ENCODE results near the gene PDSS2. TPM values are rescaled to one million over a fixed set of nuclear protein-coding genes. Genes with fewer than 3 reads are reported as not detected.
"Not testable (repeated sequence)": the region's sequence is repeated elsewhere in the genome, so short reads cannot be mapped to it uniquely, and the experiment has no call there.

The PDSS2 gene
- total RNA-seq, 1 donor from 2014 or later, result 6.5 TPM

DNA sequence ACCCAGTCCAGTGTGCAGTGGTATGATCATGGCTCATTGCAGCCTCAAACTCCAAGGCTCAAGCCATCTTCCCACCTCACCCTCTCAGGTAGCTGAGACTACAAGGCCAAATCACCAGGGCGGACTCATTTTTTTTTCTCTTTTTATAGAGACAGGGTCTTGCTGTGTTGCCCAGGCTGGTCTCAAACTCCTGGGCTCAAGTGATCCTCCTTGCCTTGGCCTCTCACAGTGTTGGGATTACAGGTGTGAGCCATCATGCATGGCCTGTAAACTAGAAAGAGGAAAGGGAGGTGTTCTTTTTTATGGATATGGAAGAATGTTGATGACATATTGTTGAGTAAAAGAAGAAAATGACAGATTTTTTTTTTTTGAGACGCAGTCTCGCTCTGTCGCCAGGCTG, 339.0 kb downstream of the PDSS2 start:
- Mint-ChIP-seq H3K4me1 (ENCODE audit: low read depth, unreplicated experiment) (peaks cover 15% of the 10 kb centered on the region), H3K27me3 (ENCODE audit: unreplicated experiment) (peaks cover 14% of the 10 kb centered on the region), H3K36me3 (ENCODE audit: unreplicated experiment) (no peaks in the 10 kb centered on the region), H3K4me3 (ENCODE audit: unreplicated experiment) (no peak overlapping the region), H3K9me3 (ENCODE audit: unreplicated experiment) (peaks cover 12% of the 10 kb centered on the region), H3K27ac (ENCODE audit: unreplicated experiment) (no peak overlapping the region)
- DNase-seq, result no peak
- TF ChIP-seq, protein P1, sequence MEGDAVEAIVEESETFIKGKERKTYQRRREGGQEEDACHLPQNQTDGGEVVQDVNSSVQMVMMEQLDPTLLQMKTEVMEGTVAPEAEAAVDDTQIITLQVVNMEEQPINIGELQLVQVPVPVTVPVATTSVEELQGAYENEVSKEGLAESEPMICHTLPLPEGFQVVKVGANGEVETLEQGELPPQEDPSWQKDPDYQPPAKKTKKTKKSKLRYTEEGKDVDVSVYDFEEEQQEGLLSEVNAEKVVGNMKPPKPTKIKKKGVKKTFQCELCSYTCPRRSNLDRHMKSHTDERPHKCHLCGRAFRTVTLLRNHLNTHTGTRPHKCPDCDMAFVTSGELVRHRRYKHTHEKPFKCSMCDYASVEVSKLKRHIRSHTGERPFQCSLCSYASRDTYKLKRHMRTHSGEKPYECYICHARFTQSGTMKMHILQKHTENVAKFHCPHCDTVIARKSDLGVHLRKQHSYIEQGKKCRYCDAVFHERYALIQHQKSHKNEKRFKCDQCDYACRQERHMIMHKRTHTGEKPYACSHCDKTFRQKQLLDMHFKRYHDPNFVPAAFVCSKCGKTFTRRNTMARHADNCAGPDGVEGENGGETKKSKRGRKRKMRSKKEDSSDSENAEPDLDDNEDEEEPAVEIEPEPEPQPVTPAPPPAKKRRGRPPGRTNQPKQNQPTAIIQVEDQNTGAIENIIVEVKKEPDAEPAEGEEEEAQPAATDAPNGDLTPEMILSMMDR (IDR thresholded peaks at IDR 0.05; ENCODE audit: partially characterized antibody, unreplicated experiment), result no peak

DNA sequence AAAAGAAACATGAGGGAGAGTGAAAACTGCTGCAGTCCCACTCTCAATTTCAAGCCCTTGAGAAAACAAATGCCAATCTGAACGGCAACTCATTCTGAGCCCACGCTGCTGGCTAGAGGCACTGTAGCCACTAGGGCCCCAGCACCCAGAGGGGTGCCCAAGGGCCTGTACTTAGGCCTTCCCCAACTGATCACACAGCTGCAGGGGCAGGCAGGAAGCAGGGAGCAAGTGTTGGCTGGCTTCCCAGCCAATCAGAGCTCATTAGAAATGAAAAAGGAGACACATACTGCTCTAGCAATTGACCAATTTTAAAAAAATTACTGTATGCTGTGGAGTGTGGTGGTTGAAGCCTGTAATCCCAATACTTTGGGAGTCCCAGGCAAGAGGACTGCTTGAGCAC, 340.4 kb downstream of the PDSS2 start:
- H3K9me3 Mint-ChIP-seq (ENCODE audit: unreplicated experiment), result peaks cover 12% of the 10 kb centered on the region
- TF ChIP-seq, protein P1 (IDR thresholded peaks at IDR 0.05; ENCODE audit: partially characterized antibody, unreplicated experiment), result no peak
- H3K27ac Mint-ChIP-seq (ENCODE audit: unreplicated experiment), result no peak overlapping the region
- H3K4me3 Mint-ChIP-seq (ENCODE audit: unreplicated experiment), result no peak overlapping the region
- no peaks in the 10 kb centered on the region for H3K36me3 Mint-ChIP-seq (ENCODE audit: unreplicated experiment)
- peaks cover 15% of the 10 kb centered on the region for H3K27me3 Mint-ChIP-seq (ENCODE audit: unreplicated experiment)
- DNase-seq, result no peak
- peaks cover 15% of the 10 kb centered on the region for H3K4me1 Mint-ChIP-seq (ENCODE audit: low read depth, unreplicated experiment)

DNA sequence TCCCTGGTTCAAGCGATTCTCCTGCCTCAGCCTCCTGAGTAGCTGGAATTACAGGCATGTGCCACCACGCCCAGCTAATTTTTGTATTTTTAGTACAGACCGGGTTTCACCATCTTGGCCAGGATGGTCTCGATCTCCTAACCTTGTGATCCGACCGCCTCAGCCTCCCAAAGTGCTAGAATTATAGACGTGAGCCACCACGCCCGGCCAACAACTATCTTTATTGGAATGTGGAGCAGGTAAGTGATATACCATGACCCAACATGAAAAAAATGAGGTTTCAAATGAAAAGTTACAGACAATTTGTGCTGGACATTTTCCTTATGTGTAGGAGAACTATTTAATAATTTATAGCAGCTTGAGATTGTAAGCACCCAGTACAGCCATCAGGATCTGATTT, 340.8 kb downstream of the PDSS2 start:
- not testable (repeated sequence) for H3K36me3 Mint-ChIP-seq (ENCODE audit: unreplicated experiment); H3K4me3 Mint-ChIP-seq (ENCODE audit: unreplicated experiment); H3K27ac Mint-ChIP-seq (ENCODE audit: unreplicated experiment); DNase-seq
- peaks cover 19% of the 10 kb centered on the region for H3K27me3 Mint-ChIP-seq (ENCODE audit: unreplicated experiment)
- peaks cover 16% of the 10 kb centered on the region for H3K9me3 Mint-ChIP-seq (ENCODE audit: unreplicated experiment)
- peaks cover 15% of the 10 kb centered on the region for H3K4me1 Mint-ChIP-seq (ENCODE audit: low read depth, unreplicated experiment)

DNA sequence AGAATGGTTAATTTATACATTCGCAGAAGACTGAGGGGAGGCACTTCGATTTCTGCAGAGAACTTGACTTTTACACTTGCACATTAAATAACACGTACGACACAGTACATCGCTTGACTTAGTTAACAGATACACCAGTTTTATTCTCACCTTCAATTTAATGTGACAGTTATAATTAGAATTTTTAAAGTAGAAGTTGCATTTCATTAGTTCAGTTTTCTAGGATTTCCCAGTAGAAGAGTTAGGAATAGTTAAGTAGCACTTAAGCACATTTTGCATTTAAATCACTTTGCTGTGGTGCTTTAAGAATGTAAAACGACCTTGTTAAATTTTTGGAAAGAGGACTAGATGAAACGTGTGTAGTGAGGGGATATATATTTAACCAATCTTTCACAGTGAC, 342.4 kb downstream of the PDSS2 start:
- Mint-ChIP-seq H3K27me3 (ENCODE audit: unreplicated experiment) (peaks cover 27% of the 10 kb centered on the region), H3K4me3 (ENCODE audit: unreplicated experiment) (peak overlapping the region; percentile 93), H3K27ac (ENCODE audit: unreplicated experiment) (peak overlapping the region; percentile 99), H3K9me3 (ENCODE audit: unreplicated experiment) (peaks cover 21% of the 10 kb centered on the region), H3K36me3 (ENCODE audit: unreplicated experiment) (no peaks in the 10 kb centered on the region), H3K4me1 (ENCODE audit: low read depth, unreplicated experiment) (peaks cover 16% of the 10 kb centered on the region)
- TF ChIP-seq, protein P1 (IDR thresholded peaks at IDR 0.05; ENCODE audit: partially characterized antibody, unreplicated experiment), result no peak
- no peak for DNase-seq

DNA sequence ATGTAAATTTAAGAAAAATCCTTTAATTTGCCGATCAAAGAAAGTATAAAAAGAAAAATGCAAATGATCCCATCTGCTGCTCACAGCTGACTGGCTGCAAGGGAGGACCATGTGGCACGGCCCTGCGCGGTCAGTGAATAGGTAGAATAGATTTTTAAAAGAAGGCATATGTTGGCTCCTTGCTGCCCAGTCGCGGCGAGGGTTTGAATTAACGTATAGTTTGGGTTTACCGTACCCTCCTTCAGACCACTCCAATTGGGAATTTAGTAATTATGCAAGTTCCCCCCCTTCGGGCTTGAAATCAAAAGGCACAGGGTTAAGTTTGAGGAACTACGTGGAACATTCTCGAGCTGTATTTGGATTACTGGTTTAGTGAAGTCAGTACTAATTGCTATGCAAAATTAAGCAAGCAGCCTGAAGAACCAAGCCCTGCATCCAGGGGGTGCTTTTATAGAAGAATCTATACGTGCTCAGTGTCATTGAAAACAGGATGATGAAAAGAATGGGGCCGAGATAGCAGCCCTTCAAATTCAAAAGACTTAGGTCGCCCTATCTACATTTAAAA, 343.0 kb downstream of the PDSS2 start:
- peak; percentile 61 for DNase-seq
- Mint-ChIP-seq H3K4me3 (ENCODE audit: unreplicated experiment) (peak overlapping the region; percentile 93), H3K27ac (ENCODE audit: unreplicated experiment) (peak overlapping the region; percentile 99), H3K9me3 (ENCODE audit: unreplicated experiment) (peaks cover 21% of the 10 kb centered on the region), H3K27me3 (ENCODE audit: unreplicated experiment) (peaks cover 24% of the 10 kb centered on the region), H3K4me1 (ENCODE audit: low read depth, unreplicated experiment) (peaks cover 15% of the 10 kb centered on the region), H3K36me3 (ENCODE audit: unreplicated experiment) (no peaks in the 10 kb centered on the region)
- TF ChIP-seq, protein P1 (IDR thresholded peaks at IDR 0.05; ENCODE audit: partially characterized antibody, unreplicated experiment), result peak; percentile 16

Measured in glutamatergic neuron (in vitro differentiated cells).